ENCODE measurements around the gene FRY.

FRY gene

DNA sequence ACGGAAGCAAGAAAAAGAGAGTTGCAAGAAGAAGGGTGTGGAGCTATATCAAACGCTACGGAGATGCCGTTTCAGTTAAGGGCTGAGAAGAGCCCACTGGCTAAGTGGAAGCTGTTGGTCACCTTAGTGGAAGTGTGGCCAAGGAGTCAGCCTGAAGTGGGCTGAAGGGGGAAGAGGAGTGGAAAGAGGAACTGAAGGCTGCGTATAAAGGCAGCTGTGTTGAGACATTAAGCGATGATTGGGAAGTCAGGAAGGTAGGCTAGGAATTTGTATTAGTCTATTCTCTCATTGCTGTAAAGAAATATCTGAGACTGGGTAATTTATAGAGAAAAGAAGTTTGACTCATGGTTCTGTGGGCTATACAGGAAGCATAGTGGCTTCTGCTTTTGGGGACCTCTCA is 14.1 kb upstream of the FRY start:
- DNase-seq: no peak

DNA sequence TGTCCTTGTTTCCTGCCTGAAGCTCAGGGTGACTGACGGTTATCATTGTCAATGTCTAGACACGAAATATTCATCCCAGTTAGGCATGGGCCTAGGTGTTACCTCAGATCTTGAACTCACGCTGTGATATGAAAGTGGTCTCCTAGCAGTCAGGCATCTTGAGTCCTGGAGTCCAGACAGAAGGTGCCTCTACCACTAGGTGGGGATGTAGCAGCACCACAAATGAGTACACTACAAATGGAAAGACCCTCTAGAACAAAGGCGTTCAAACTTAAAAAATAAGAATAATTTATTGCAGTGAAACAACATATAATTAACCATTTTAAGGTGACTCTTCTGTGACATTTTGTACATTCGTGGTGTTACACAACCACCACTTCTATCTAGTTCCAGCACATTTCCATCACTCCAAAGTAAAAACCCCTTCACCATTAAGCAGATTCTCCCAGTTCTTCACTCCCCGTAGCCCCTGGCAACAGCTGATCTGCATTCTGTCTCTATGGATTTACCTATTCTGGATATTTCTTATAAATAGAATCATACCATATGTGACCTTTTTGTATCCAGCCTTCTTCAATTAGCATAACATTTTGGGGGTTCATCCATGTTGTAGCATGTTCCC is 11.9 kb upstream of the FRY start:
- peak; percentile 21 to 40 for DNase-seq

DNA sequence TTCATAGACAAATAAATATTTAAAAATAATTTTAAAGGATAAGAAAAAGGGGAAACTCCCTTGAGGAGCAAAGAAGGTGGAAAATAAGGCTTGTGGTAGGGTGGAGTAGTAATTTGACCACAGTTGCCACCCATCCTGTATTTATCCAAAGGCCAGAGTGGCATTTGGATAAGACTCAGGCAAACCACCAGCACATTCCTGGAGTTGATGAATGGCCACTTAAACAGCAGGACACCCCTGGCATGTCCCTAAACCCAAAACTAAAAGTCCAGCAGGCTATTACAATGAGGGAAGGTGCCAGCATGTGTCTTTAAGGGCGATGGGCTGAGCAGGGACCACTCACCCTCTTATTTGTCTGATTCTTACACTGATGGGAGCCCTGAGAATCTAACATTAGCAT is 9.8 kb upstream of the FRY start:
- no peak for DNase-seq

DNA sequence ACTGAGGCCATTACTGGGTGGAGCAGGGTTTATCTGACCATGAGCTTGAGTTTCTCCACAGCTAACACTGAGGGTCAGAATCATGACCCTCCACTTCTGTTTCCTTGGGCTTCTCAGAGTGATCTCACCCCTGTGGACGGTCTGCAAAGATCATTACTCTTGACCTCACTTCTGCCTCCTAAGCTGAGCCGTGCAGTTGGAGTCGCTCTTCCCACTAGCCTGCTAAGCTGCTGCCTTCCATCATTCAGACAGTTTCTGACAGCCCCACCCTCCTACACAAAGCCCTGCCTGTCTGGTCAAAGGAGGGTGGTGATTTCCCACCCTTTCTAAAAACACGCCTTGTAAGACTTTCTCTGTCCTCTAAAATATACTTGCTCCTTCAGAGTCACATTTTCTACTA is 9.3 kb upstream of the FRY start:
- DNase-seq: no peak

DNA sequence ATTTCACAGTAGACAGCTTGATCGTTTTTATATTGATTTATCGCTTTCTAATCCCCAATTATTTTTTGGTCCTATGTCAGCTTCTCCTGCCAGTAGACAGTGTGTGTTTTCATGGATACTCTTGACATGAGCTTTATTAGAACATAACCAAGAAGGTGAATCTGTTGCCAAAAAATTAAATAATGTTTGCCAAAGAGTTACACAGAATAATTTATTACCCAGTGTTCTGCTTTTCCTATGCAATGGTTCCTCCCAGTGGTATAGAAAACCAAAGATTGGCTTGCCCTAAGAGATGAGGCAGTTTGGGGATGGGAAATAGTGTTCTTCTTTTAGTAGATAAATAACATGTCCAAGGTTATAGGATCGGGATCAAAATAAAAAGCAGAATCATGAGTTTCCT is 8.5 kb upstream of the FRY start:
- no peak for DNase-seq

DNA sequence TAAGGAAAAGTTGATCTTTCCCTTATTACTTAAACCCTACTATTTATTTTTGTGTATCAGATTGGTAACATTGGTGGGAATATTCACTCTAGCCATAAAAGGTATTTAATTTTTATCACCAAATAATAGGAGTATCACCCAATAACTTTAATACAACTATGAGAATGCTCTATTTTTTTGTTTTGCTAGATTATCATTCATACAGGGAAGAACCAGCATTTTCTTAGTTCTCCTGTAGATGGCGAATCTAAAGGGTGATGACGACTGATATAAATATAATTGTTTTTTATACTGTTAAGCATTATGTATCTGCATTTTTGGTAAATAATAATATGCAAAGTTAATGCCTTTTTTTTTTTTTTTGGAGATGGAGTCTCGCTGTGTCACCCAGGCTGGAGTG is 7.9 kb upstream of the FRY start:
- DNase-seq: no peak

DNA sequence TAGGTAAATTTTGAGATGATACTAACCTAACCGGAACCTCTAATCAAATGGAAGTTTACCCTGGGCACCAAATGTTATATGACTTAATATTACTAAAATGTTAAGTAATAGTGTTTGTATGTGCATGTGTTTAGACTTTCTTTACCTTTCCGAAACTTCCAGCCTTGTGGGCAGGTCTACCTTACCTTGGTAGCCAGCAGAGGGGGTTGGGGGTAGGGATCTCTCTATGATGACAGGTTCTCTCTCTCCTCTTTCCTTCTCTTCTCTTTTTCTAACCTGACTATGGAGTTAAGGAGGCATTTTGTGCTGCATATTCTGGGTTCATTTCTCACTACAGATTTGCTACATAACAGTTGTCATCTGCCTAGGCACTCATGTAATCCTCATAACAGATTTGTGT is 6.8 kb upstream of the FRY start:
- DNase-seq: no peak

DNA sequence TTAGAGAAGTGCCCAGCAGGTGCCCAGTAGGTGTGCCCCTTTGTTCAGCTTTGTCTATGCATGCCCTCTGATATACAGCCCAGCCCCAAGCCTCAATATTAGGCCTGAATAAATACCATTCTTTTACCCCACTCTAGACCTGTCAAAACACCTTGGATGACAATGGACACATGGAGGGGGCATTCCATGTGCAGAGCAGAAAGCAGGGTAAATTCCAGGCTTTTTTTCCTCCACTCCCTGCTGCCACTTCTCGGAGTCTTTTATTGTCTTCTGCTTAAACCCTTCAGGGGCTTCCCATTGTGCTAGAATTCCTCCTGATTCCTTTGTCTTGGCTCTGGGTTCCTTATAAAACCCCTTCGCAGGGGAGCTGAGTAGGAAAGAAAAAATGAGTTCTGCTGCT is 5.8 kb upstream of the FRY start:
- DNase-seq: no peak

DNA sequence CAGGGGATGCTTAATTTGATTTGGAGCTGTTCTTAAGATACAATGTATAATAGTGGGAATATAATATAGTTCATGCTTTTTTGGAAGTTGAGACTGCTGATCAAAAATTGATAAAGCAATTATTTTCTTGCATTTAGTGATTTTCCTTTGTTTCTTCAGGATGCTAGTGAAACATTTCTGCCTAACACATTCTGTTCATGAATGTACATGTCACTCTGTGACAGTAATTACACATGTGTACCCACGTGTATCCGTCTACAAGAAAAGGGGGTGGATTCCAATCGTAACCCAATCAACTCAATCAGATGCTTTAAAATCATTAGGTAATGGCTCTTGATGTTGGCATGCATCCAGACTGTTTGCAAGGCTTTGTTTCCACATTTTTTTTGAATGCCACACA is 5.0 kb upstream of the FRY start:
- no peak for DNase-seq

DNA sequence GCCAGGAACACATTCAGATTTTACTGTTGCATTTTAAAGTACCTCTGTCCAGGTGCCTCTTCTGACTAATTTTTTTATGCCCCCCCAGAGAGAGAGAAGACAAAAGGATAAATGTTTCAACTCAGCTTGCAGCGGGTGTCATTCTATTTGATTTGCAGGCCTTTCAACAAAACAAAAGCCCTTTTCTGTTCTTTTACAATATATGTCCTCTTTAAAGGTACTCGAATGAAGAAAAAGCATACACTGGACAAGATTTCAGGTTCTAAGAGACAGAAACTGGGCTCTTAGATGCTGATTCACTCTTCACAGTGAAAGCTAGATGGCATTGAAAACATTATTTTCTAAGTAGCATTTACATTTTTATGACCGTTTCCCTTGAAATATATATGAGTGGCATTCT is 2.9 kb upstream of the FRY start:
- DNase-seq: no peak

DNA sequence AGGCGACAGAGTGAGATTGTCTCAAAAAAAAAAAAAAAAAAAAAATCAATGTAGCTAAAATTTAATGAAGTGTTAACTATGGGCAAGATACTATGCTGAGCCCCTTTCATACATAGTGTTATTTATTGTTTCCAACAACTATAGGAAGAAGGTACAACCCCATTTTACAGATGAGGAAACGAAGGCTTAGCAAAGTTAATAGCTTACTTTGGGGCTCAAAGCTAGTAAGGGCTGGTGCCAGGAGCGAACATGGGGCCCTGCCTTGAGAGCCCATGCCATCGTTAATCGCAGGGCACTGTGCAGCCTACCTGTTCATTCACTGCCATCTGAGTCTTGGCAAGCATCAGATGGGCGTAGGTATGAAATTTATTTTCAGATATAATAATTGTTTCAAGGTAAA is 1.9 kb upstream of the FRY start:
- DNase-seq: no peak

DNA sequence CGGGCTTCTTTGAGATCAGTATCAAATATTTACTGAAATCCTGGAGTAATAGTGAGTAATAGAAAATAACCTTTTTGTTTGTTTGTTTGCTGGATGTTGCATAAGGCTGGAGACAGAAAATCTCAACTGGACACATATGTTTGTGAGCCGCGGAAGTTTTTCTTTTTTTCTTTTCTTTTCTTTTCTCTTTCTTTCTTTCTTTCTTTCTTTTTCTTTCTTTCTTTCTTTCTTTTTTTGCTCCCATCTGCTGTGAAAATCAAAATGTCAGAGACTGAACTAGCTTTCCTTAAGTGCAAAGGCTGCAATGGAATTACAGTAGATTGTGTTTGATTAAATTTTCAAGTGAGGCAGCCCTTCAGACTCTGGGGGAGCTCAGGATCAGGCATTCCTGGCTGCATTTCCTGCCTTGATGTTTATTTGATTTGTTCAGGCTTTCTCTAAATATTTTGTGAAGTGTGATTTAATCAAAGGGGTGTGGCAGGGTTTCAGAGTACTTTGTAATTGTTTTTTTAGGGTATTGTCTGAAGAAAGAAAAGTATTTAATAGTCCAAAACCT is 319 bp downstream of the FRY start:
- no peak for DNase-seq

DNA sequence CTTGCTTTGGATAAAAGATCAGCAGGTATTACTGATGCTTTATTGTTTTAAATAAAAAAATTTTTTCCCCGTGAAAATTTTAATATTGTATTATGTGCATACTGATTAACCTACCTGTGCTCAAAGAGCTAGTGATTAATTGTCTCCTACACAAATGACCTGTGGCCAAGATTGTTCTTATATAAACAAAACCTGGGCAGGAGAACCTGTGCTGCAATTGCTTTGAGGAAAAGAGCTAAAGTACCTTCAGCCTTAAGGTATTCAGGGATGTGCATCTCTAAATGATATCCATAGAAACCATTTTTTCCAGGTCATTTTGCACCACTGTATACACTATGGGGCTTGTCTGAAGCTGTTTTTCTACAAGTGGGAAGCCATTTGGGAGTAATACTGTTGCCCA is 1.2 kb downstream of the FRY start:
- no peak for DNase-seq

DNA sequence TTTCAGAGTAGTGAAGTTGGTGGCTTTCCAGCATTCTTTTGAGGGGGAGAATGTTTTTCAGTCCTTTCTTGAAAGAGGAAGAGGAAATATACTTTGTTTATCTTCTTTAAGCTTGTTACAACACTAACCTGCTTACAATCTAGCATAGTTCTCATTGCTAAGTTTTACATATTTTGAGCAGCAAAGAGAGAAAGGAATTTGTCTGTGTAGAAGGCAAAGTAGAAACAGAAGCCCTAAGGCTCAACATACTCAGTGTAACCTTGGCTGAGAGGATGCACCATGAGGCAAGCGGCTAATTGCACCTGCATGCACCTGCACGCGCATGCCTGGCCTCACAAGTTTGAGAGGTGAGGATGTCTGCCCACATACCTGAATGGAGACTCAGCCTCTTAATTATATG is 2.2 kb downstream of the FRY start:
- no peak for DNase-seq

DNA sequence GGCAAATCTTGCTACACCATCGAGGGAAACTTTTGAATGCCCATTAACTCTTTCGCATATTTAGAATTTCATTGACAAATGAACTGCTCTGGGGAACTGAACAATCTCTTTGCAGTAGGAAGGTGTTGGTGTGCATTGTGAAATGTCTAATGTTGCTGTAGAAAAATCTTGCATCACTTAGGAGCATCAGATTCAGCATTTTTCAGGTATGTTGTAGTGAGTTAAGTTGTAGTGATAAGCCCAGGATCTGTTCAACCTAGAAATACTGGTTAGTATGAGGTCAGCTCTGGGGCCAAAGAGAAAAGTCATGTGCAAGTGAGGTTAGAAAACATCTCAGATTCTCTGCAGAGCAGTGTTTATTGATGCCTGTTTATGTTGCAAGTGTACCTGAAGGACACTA is 4.1 kb downstream of the FRY start:
- no peak for DNase-seq

DNA sequence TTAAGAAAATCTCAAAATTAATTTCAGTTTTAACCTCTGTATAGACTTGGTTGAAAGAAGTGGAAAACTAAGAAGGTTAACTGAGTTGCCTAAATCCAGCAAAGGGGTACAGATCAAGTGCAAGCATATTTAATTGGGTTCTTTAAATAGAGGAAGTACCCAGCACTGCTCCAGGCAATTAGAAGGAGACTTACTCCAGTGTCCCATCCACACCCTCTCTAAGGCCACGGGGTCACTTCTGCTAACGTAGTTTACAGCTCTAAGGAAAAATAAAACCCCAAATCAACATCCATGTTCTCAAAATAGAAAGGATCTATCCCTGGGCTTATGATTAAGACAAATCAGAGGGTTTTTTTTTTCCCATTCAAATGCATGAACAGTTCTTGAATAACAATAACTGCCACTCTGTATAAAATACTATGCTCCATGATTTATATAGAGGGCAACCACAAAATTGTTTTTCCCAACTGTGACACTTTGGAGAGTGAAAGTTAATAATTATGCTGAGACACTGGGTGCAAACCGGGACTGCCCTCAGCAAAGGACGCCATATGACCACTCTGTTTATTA is 4.6 kb downstream of the FRY start:
- DNase-seq: no peak

DNA sequence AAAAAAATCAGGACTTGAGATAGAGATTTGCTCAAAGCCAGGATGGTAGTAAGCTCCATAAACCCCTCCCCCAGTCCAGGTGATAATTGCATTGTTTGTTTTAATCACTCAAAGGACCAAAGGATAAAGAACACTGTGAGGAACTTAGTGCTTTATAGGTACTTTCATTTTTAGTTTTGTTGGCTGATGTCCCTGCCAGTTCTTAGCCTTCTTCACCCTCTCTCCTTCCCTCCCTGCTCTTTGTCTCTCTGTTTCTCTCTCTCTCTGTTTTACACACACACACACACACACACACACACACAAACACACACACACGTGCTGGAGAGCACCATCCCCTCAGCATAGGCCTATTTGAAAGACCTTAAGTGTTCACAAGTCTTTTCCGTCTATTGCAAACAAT is 5.2 kb downstream of the FRY start:
- DNase-seq: no peak

DNA sequence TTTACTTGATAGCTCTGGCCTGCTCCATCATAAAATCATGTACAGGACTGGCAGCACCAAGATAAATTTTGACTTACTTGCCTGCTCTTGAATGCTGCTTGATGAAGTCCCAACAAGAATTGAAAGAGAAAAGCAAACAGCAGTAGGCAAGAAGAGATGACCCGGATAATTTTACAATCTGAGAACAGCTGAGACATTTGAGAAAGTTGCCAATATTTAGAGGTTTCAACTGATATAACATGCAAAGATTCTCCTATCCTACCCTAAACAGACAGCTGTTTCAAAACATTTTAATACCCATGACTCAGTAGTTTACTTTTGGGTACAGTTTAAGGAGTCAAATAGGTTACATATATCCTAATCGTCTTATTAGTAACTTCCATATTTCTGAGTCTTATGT is 5.9 kb downstream of the FRY start:
- no peak for DNase-seq

DNA sequence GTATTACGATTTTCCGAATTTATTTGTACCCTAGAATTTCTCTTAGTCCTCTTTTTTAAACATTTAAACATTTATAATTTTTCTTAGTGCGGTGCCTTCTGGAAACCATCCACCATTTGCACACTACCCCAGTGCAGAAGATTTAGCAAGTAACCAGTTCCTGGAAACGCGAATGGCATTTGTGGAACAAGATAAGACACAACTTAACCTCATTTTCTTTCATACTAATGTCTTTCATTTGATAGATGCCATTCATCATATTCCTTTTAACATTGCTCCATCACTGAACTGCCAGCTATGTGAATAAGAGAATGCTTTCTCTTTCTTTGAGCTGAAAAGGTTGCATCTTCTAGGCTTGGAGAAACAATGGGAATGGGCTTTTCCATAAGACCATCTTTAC is 6.8 kb downstream of the FRY start:
- no peak for DNase-seq

DNA sequence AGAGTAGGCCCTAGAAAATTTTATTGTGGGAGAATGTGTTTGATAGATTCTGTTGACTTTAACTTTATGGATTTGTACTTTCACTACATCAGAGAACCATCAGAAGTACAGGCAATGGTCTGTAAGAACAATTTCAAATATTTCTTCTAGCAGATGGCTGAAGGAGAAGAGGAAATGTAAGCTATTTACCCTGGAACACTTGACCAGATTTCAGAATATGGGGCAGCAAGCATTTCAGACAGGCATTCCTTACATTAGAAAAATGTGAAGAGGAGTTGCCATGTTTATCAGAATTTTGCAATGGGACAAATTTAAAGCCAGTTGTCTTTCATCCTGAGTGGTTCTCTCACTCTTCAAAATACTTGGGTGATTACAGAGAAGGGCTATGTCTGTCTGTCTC is 7.5 kb downstream of the FRY start:
- no peak for DNase-seq

DNA sequence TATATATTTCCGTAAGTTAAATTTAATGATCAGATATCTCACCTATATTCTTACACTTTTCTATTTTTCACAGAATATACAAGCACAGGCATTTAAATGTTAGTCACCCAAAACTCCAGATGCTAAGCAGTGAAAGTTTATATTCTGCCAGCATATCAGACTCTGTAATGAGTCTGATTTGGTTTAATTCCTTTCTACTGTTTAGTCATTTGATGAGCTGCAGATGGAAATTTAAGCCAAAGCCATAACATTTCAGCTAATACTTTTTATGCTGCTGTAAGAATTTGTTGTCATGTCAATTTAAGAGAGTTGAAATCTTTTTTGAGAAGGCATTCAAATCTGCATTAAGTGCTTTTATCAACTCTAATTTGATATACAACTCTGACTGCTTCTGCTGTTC is 8.0 kb downstream of the FRY start:
- no peak for DNase-seq

DNA sequence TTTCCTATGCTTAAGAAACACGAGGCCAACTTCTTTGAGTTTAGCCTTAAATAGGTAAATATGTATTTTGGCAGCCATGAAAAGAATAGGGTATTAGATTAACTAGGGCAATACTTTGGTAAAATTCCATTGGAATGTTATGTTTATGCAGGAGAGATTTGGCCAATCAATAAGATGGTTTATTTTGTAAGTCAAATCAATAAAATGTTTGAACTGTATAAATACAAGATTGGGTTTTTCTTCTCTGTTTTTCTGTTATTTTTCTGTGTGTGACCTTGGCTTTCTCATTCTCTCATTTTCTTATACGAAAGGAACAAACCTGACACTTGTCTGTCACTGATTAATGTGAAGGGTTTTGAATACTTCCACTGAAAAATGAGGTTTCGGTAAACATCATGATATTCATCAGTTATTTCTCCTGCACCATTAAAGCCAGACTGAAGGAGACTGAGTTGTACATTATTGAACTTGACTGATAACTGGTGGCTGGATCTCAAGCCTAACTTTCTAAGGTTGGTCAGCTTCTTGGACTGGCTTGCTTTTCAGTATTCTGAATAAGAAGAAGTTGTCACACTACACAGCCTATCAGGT is 8.6 kb downstream of the FRY start:
- DNase-seq: no peak

DNA sequence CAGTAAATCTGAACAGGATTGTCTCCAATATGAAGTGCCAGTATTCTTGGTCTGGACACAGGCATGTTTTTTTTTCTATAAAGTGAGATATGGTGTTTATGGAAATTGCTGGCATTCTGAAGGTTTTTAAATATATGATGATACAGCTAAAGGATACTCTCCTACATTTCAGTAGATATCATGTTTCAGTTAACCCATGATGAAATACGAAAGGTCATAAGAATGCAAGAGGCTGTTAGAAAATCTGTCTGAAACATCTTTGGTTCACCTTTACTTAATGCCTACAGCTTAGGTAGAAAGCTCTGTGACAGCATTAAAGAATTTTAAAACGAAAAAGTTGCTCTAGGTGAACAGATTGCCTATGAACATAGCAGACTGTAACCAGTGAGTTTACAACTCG is 9.1 kb downstream of the FRY start:
- no peak for DNase-seq

DNA sequence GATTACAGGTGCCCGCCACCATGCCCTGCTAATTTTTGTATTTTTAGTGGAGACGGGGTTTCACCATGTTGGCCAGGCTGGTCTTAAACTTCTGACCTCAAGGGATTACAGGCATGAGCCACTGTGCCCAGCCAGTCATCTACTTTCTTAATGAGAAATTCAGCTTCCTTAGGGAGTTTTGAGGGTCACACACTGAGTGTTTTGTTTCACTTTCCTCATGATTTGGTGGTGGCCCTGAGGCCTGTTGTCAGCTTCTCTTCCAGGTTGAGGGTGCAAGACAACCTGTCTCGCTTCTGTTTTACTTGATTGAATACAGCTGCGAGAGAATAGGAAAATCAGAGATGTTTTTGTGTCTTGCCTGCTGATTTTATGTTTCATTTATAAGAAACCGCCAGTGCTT is 9.9 kb downstream of the FRY start:
- no peak for DNase-seq

DNA sequence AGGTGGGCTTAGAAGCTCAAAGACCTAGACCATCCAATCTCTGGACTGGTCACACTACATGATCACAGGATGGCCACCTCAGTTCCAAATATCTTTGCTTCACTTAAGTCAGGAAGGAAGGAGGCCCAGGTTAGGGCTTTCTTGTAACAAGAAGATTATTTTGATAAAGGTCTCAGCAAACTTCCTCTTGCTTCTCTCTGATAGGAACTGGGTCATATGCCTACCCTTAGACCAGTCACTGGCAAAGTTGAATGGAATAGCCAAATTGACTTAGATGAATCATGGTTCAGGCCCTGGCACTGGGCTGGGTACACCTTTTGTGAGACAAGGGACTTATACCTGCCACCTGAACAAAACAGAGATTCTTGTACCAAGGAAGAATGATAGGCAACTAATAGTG is 11.0 kb downstream of the FRY start:
- no peak for DNase-seq

Measured in CD4-positive, alpha-beta T cell treated with Interleukin-4 for 1 hour (primary cell).